Measurements from ENCODE around the gene FAM25G.

FAM25G gene

DNA sequence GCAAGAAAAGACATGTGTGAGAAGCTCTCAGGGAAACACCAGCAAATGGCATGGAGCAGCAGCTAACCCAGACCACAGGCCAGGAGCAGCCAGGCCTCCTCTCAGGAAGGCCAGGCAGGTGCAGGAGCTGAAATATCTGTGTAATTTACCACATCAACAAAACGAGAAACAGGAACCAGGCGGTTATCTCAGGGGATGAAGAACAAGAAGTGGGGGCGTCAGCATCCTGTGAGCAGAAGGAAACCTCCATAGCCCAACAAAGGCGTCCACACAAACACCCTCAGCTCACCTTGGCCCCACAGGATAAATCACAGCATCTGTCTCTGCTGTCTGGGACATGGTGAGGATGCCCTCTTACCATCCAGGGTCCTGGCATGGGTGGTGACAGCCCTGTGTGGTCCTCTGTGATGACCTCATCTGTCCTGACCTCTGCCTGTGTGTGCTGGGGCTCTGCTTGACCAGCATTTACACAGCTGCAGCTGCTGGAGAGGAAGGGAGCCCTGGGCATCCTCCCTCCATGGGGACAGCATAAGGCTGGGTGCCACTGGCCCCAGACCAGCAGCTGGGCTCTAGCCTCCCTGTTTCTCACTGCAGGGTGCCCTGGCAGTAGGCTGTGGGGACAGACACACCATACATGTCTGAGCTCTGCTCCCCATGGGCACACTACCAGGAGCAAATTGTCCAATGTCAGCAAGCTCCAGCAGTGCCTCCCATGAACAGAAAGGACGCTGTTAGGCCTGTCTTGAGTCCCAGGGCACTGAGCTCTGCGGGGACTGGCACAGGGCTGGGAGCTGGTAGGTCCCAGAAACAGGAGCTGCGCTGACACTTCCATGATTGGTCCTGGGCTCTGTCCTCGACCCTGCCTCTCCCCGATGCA is 42.2 kb downstream of the FAM25G start:
- DNase-seq (ENCODE audit: low spot score): no peak

DNA sequence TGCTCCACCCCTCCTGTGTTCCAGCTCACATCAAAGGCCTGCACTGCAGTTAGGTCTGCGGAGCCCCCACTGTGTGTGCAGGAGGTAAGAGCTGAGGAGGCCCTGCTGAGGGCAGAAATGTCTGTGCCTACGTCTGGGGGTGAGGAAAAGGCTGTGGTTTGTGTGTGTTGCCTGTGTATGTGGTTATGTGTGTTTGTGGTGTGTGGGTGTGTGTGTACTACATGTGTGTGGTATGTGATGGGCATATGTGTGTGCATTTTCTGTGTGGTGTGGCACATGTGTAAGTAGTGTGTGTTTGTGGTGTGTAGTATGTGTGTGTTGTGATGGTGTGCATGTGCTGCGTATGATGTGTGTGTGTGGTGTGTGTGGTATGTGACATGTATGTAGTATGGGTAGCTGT is 43.8 kb downstream of the FAM25G start:
- no peak for DNase-seq (ENCODE audit: low spot score)

DNA sequence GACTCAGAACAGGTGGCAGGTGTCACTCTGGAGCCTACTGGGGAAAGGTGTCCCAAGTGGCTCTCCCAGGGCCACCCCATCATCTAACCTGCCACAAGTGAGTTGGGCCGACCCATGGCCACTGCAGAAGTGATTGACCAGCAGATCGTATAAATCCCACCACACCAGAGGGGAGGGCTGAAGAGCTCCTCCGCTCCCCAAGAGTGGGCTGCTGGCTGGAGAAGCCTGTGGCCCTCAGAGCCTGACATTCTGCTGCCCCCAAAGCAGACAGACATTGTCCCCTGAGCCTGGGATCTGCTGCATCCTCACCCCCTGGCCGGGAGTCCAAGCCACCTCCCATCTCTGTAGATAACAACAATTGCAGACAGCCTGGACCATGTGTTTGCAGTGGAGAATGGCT is 44.3 kb downstream of the FAM25G start:
- DNase-seq (ENCODE audit: low spot score): no peak

GRCh38 chr10:47445720-47446119 is 45.8 kb downstream of the FAM25G start:
- DNase-seq (ENCODE audit: low spot score): no peak

DNA sequence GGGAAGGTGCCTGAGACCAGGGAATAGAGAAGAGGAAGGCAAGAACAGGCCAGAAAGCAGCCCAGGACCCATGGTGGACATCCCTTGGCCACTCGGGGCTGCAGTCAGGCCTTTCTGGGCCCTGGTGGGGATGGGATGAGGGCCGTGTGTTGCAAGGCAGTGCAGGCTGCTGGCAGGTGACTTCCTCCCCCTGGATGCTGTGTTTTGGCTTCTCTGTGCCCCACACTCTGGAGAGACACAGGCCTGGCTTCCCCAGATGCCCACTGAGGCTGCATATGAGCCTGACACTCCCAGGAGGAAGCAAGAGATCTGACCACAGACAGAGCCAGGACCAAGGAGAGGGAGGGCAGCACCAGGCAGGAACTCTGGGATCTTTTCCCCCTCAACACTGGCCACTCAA is 47.5 kb downstream of the FAM25G start:
- no peak for DNase-seq (ENCODE audit: low spot score)

DNA sequence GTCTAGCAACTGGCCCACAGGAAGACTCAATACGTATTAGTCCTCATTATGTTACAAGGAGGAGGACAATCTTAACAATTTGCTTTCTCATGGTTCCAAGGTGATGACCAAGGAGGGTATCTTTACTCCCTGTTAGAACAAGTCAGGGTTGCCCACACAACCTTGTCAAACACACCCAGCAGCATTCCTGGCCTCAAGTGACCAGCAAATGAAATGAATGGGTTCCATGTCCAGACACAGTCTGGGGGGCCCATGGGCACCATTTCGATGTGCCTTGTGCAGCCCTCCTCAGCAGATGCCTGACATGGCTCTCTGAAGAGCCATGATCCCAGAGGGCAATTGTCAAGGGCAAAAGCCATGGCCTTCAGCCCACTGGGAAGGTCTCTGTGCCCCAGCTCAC is 48.4 kb downstream of the FAM25G start:
- no peak for DNase-seq (ENCODE audit: low spot score)

- no peak for DNase-seq (ENCODE audit: low spot score)
Observed at GRCh38 chr10:47442351-47442750, 49.1 kb downstream of the FAM25G start.

DNA sequence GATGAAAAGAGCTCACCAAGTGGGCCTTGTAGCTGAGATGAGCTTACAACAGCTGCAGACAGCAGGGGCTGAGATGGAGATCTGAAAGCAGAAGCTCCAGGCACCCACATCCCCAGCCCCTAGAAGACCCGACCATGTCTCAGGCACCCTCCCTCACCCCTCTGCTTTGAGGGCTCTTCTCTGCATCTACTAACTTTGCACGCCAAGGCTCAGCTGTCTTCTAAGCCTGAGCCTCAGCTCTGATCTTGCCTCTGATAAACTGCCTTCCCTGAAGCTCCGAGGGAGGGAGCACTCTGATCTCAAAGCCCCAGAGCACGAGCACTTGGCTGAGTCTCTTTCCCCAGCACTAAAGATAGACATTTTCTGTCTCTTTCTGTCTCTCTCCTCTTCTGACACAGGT is 49.6 kb downstream of the FAM25G start:
- no peak for DNase-seq (ENCODE audit: low spot score)

- DNase-seq (ENCODE audit: low spot score): no peak
Observed at GRCh38 chr10:47440207-47440606, 51.3 kb downstream of the FAM25G start.

- no peak for DNase-seq (ENCODE audit: low spot score)
Observed at GRCh38 chr10:47438857-47439474, 52.5 kb downstream of the FAM25G start.

Data from activated CD4-positive, alpha-beta T cell treated with anti-CD3 and anti-CD28 coated beads, Interleukin-2, Interleukin-4, amounts not matched to agents 100 ng/mL and 50 ng/mL, durations not matched to agents 16 hours and 8 hours (primary cell).